HEK293 (cell line): ENCODE measurements around the gene SERPING1.
A peak's percentile ranks its signal among the peaks of the same experiment; 100 is the strongest.

Experiments
- ATF2 ChIP-seq: fragments of 450-650 bp; formaldehyde crosslinking; IDR thresholded peaks from 2 replicates; pipeline ENCODE4 v1.5.1; 2016; ENCODE audit warnings: missing biosample characterization, missing genetic modification characterization, low read depth
- EGR2 ChIP-seq: fragments of 450-650 bp; formaldehyde crosslinking; IDR thresholded peaks from 2 replicates; pipeline ENCODE4 v1.5.1; 2016; ENCODE audit warnings: low read depth, missing biosample characterization, missing genetic modification characterization
- GLI2 ChIP-seq: fragments of 450-650 bp; formaldehyde crosslinking; IDR thresholded peaks from 2 replicates; pipeline ENCODE4; 2017; ENCODE audit warnings: missing biosample characterization, missing genetic modification characterization, low read depth, borderline replicate concordance
- KLF7 ChIP-seq: fragments of 450-650 bp; formaldehyde crosslinking; IDR thresholded peaks from 2 replicates; pipeline ENCODE4 v1.5.1; 2016; ENCODE audit warnings: missing biosample characterization, missing genetic modification characterization, borderline replicate concordance
- MEIS1 ChIP-seq: sonication (generic); formaldehyde crosslinking; IDR thresholded peaks from 2 replicates; pipeline ENCODE4 v1.8.1; 2022; ENCODE audit warnings: missing genetic modification reagents, mild to moderate bottlenecking, borderline replicate concordance
- PRDM4 ChIP-seq: fragments of 450-650 bp; formaldehyde crosslinking; IDR thresholded peaks from 2 replicates; pipeline ENCODE4 v1.5.1; 2017; ENCODE audit warnings: missing biosample characterization, missing genetic modification characterization
- REPIN1 ChIP-seq: fragments of 450-650 bp; formaldehyde crosslinking; IDR thresholded peaks from 2 replicates; pipeline ENCODE4 v1.5.1; 2017; ENCODE audit warnings: missing biosample characterization, missing genetic modification characterization, low read depth
- SALL2 ChIP-seq: fragments of 450-650 bp; formaldehyde crosslinking; IDR thresholded peaks from 2 replicates; pipeline ENCODE4 v1.5.0; 2017; ENCODE audit warnings: missing biosample characterization, mild to moderate bottlenecking, missing genetic modification characterization, borderline replicate concordance
- TRIM28 ChIP-seq: IDR thresholded peaks from 2 replicates; pipeline ENCODE4 v1.6.1; 2011; ENCODE audit warnings: low read length, control low read depth, borderline replicate concordance
- ZBTB49 ChIP-seq: fragments of 450-650 bp; formaldehyde crosslinking; IDR thresholded peaks from 2 replicates; pipeline ENCODE4 v1.5.1; 2016; ENCODE audit warnings: missing biosample characterization, missing genetic modification characterization, low read depth
- ZBTB7A ChIP-seq: fragments of 450-650 bp; formaldehyde crosslinking; IDR thresholded peaks from 2 replicates; pipeline ENCODE4 v1.5.1; 2016; ENCODE audit warnings: low read depth, missing biosample characterization, missing genetic modification characterization
- ZNF133 ChIP-seq: fragments of 450-650 bp; formaldehyde crosslinking; IDR thresholded peaks from 2 replicates; pipeline ENCODE4 v1.5.1; 2016; ENCODE audit warnings: missing biosample characterization, missing genetic modification characterization
- ZNF157 ChIP-seq: fragments of 450-650 bp; formaldehyde crosslinking; IDR thresholded peaks from 2 replicates; pipeline ENCODE4 v1.5.1; 2016; ENCODE audit warnings: missing biosample characterization, missing genetic modification characterization
- ZNF24 ChIP-seq: fragments of 450-650 bp; formaldehyde crosslinking; IDR thresholded peaks from 2 replicates; pipeline ENCODE4 v1.5.1; 2016; ENCODE audit warnings: missing biosample characterization, missing genetic modification characterization
- ZNF416 ChIP-seq: fragments of 450-650 bp; formaldehyde crosslinking; IDR thresholded peaks from 2 replicates; pipeline ENCODE4 v1.5.1; 2016; ENCODE audit warnings: missing biosample characterization, missing genetic modification characterization
- ZNF449 ChIP-seq: fragments of 450-650 bp; formaldehyde crosslinking; IDR thresholded peaks from 2 replicates; pipeline ENCODE4 v1.5.1; 2017; ENCODE audit warnings: missing biosample characterization, mild to moderate bottlenecking, missing genetic modification characterization, moderate library complexity
- ZNF510 ChIP-seq: fragments of 450-650 bp; formaldehyde crosslinking; IDR thresholded peaks from 2 replicates; pipeline ENCODE4 v1.5.1; 2018; ENCODE audit warnings: mild to moderate bottlenecking, missing genetic modification characterization, missing biosample characterization; ENCODE audit not compliant: insufficient replicate concordance
- ZNF518A ChIP-seq: fragments of 450-650 bp; formaldehyde crosslinking; conservative IDR thresholded peaks from 2 replicates; pipeline ENCODE4 v1.5.1; 2016; ENCODE audit warnings: low read depth, missing biosample characterization, missing genetic modification characterization
- ZNF596 ChIP-seq: fragments of 450-650 bp; IDR thresholded peaks from 2 replicates; pipeline ENCODE4 v1.5.0; 2018; ENCODE audit warnings: missing biosample characterization, mild to moderate bottlenecking, missing genetic modification characterization, moderate library complexity
- ZNF629 ChIP-seq: fragments of 450-650 bp; formaldehyde crosslinking; IDR thresholded peaks from 2 replicates; pipeline ENCODE4 v1.5.1; 2017; ENCODE audit warnings: missing biosample characterization, missing genetic modification characterization
- ZNF670 ChIP-seq: fragments of 450-650 bp; formaldehyde crosslinking; IDR thresholded peaks from 2 replicates; pipeline ENCODE4 v1.5.1; 2016; ENCODE audit warnings: missing biosample characterization, missing genetic modification characterization, low read depth
- ZNF785 ChIP-seq: fragments of 450-650 bp; formaldehyde crosslinking; IDR thresholded peaks from 2 replicates; pipeline ENCODE4 v1.5.1; 2016; ENCODE audit warnings: missing biosample characterization, missing genetic modification characterization
- ZSCAN30 ChIP-seq: fragments of 450-650 bp; IDR thresholded peaks from 2 replicates; pipeline ENCODE4 v1.5.1; 2018; ENCODE audit warnings: missing biosample characterization, mild to moderate bottlenecking, missing genetic modification characterization, moderate library complexity
- ZSCAN5A ChIP-seq: fragments of 450-650 bp; formaldehyde crosslinking; IDR thresholded peaks from 2 replicates; pipeline ENCODE4 v1.5.1; 2016; ENCODE audit warnings: missing biosample characterization, missing genetic modification characterization

SERPING1 gene

GRCh38 chr11:57657194-57658022 lies 59.9 kb downstream of the SERPING1 start, which contains the start of gene CLP1 (continued):
- TF ChIP-seq PRDM4 (peak; percentile 20; the same call in 1 of the 2 replicates), KLF7 (tag by site-specific recombination) (no peak), ZNF24 (tag by site-specific recombination) (0 out of 2 replicates have a peak, but pooled peaks have one; percentile 26), EGR2 (tag by site-specific recombination) (peak; percentile 77; the same call in 1 of the 2 replicates), GLI2 (tag by site-specific recombination) (no peak), ZSCAN30 (tag by site-specific recombination) (0 out of 2 replicates have a peak, but pooled peaks have one; percentile 47), ZNF670 (tag by site-specific recombination) (no peak), TRIM28 (peak; percentile 62; the same call in 1 of the 2 replicates), ZNF449 (tag by site-specific recombination) (no peak), ZNF596 (no peak), ZNF518A (tag by site-specific recombination) (no peak), ZNF785 (tag by site-specific recombination) (no peak), ZSCAN5A (tag by site-specific recombination) (no peak), MEIS1 (CRISPR knock-in tag) (no peak), ZNF416 (no peak), ZNF629 (tag by site-specific recombination) (peak; percentile 86), ZBTB7A (tag by site-specific recombination) (no peak), ATF2 (tag by site-specific recombination) (no peak), SALL2 (no peak), REPIN1 (tag by site-specific recombination) (no peak), ZNF133 (tag by site-specific recombination) (no peak), ZNF157 (tag by site-specific recombination) (no peak), ZBTB49 (no peak), ZNF510 (tag by site-specific recombination) (no peak)
